Fibroblast of lung (primary cell): ENCODE results near the gene SFRP5.

Experiments
- EZH2 ChIP-seq: IDR thresholded peaks from 2 replicates; pipeline ENCODE4 v1.5.1; 2012; ENCODE audit warnings: low read length, control low read depth, mild to moderate bottlenecking; ENCODE audit errors: missing control alignments
- TF ChIP-seq, protein P1 (sequence below), 2 donors: IDR thresholded peaks in 1 of 2; conservative IDR thresholded peaks in 1 of 2; 1 replicate in 1 of 2; 2 replicates in 1 of 2; pipeline ENCODE4 v1.5.1; 2011 to 2012; ENCODE audit warnings: low read length in 2 of 2, control low read depth in 1 of 2, inconsistent platforms in 1 of 2, low read depth in 1 of 2, mild to moderate bottlenecking in 1 of 2

DNA sequence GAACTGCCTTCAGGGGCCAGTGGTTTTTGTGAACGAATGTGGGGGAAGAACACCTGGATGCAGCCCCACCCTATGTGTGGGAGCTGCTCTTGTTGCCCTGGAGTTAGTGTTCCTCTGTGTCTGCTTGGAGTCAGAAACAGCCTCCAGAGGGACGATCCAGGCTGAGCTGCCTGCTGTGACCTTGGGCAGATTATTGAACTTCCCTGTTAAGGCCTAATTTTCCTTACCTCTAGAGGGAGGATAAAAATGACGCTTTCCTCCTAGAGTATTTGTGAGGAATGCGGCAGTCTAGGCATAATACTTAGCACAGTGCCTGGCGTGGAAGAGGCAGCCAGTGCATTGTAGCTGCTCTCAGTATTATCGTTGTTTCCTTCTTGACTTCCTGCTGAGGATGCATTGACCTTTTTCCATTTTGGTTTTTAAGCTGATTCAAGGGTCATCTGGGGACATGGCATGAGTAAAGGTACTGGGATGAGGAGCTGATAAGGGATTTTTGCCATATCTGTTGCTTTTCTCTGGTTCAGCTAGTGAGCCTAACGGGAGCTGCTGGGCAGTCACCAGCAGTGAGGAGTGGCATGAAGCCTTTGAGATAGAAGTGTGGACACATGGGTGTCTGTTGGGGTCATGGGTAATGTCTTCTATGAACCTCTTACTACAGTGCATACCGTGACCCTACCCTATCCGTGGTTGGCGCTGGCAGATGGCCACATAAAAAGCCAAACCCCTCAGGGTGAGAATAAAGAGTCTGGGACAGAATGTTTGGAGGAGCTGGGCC is 28.4 kb downstream of the SFRP5 start:
- no peak for TF ChIP-seq EZH2
- TF ChIP-seq, protein P1, sequence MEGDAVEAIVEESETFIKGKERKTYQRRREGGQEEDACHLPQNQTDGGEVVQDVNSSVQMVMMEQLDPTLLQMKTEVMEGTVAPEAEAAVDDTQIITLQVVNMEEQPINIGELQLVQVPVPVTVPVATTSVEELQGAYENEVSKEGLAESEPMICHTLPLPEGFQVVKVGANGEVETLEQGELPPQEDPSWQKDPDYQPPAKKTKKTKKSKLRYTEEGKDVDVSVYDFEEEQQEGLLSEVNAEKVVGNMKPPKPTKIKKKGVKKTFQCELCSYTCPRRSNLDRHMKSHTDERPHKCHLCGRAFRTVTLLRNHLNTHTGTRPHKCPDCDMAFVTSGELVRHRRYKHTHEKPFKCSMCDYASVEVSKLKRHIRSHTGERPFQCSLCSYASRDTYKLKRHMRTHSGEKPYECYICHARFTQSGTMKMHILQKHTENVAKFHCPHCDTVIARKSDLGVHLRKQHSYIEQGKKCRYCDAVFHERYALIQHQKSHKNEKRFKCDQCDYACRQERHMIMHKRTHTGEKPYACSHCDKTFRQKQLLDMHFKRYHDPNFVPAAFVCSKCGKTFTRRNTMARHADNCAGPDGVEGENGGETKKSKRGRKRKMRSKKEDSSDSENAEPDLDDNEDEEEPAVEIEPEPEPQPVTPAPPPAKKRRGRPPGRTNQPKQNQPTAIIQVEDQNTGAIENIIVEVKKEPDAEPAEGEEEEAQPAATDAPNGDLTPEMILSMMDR (conservative IDR thresholded peaks at IDR 0.05 in 1 of 2, IDR thresholded peaks at IDR 0.05 in 1 of 2; ENCODE audit: low read depth in 1 of 2, low read length in 2 of 2), result no peak
